SKM-1 (cell line): ENCODE results near the gene FIZ1.
A peak's percentile ranks its signal among the peaks of the same experiment; 100 is the strongest.
"Not testable (repeated sequence)": the region's sequence is repeated elsewhere in the genome, so short reads cannot be mapped to it uniquely, and the experiment has no call there.

ENCODE experiments used
- DNase-seq: peaks from one replicate; lab custom pipeline; 2025; ENCODE audit not compliant: unreplicated experiment; lab: John Stamatoyannopoulos, UW

The FIZ1 gene

GRCh38 chr19:55596304-55596703, 3.0 kb downstream of the FIZ1 start:
- no peak for DNase-seq

- DNase-seq, result no peak
Measured at GRCh38 chr19:55594996-55595545, 4.2 kb downstream of the FIZ1 start.

- DNase-seq, result no peak
Measured at GRCh38 chr19:55593096-55593772, 6.1 kb downstream of the FIZ1 start.

- DNase-seq, result no peak
Measured at GRCh38 chr19:55592391-55593090, 6.8 kb downstream of the FIZ1 start.

GRCh38 chr19:55591555-55591954, 7.8 kb downstream of the FIZ1 start:
- no peak for DNase-seq

- no peak for DNase-seq
Measured at GRCh38 chr19:55590617-55591016, 8.7 kb downstream of the FIZ1 start.

GRCh38 chr19:55590109-55590508, 9.2 kb downstream of the FIZ1 start:
- DNase-seq, result no peak

- no peak for DNase-seq
Measured at GRCh38 chr19:55588738-55589137, 10.6 kb downstream of the FIZ1 start.

- no peak for DNase-seq
Measured at GRCh38 chr19:55586976-55587668, 12.2 kb downstream of the FIZ1 start.

GRCh38 chr19:55585658-55586339, 13.5 kb downstream of the FIZ1 start:
- no peak for DNase-seq

GRCh38 chr19:55584871-55585270, 14.4 kb downstream of the FIZ1 start:
- DNase-seq, result no peak

- DNase-seq, result not testable (repeated sequence)
Measured at GRCh38 chr19:55583897-55584296, 15.4 kb downstream of the FIZ1 start.

- not testable (repeated sequence) for DNase-seq
Measured at GRCh38 chr19:55582284-55582683, 17.0 kb downstream of the FIZ1 start.

GRCh38 chr19:55581823-55582223, 17.5 kb downstream of the FIZ1 start:
- DNase-seq, result no peak

GRCh38 chr19:55581145-55581822, 18.0 kb downstream of the FIZ1 start:
- DNase-seq, result no peak

GRCh38 chr19:55580628-55581144, 18.6 kb downstream of the FIZ1 start, which contains the start of gene ZNF579:
Gene ZNF579 (minus strand): TSS chr19:55580848. CDS start chr19:55579639, 1,209 bp downstream.
- peak; percentile 8 for DNase-seq

- DNase-seq, result no peak
Measured at GRCh38 chr19:55579766-55580621, 19.3 kb downstream of the FIZ1 start.

GRCh38 chr19:55578761-55579747, 20.3 kb downstream of the FIZ1 start:
- no peak for DNase-seq
